Panc1 (cell line): Measurements from ENCODE around the gene CACNA1C. TPM values are rescaled to one million over a fixed set of nuclear protein-coding genes. Genes with fewer than 3 reads are reported as not detected.

ENCODE experiments used
- ATAC-seq: fragments of 200-7000 bp; cut with Tn5 transposase; 2 replicates; pipeline ENCODE4 v1.9.1; 2020; ENCODE audit warnings: mild to moderate bottlenecking, moderate library complexity
- BruUV-seq: library from RNA; stranded (reverse); fragments of 400-500 nt; replicated peaks from 2 replicates; lab custom pipeline; 2021; lab: Mats Ljungman, UMichigan
- CTCF ChIA-PET: fragments of 300-600 bp; sonication (Branson Sonifier 250); formaldehyde crosslinking; loops from one replicate; lab custom pipeline; 2022; ENCODE audit warnings: antibody characterized with exemption; lab: Charles Lee
- POLR2A ChIA-PET: fragments of 300-600 bp; sonication (Branson Sonifier 250); formaldehyde crosslinking; loops from one replicate; lab custom pipeline; 2022; ENCODE audit warnings: antibody characterized with exemption; lab: Charles Lee
- DNase-seq: peaks from one replicate; pipeline ENCODE4 v3.0.0-alpha.2; 2010; ENCODE audit warnings: low read depth, low spot score
- H3K27ac ChIP-seq: 2 replicates; pipeline ENCODE4 v1.5.1; 2011; ENCODE audit warnings: mild to moderate bottlenecking, low read length, inconsistent platforms
- H3K27me3 ChIP-seq: fragments of 200-500 bp; sonication (Bioruptor generic); 2 replicates; pipeline ENCODE4 v1.6.0; 2014; ENCODE audit warnings: low read length, inconsistent platforms; ENCODE audit not compliant: control insufficient read depth, insufficient read depth
- H3K36me3 ChIP-seq: fragments of 200-500 bp; sonication (Bioruptor generic); 2 replicates; pipeline ENCODE4 v1.5.1; 2014; ENCODE audit warnings: inconsistent platforms, mild to moderate bottlenecking, low read length, moderate library complexity; ENCODE audit not compliant: control insufficient read depth, insufficient read depth
- H3K4me1 ChIP-seq: 2 replicates; pipeline ENCODE4 v1.5.1; 2011; ENCODE audit warnings: inconsistent platforms, mild to moderate bottlenecking, low read length, moderate library complexity; ENCODE audit not compliant: control insufficient read depth, insufficient read depth
- H3K4me3 ChIP-seq, 2 experiments: 2 replicates each; pipeline ENCODE4 v1.5.1; 2011 to 2012; ENCODE audit warnings: low read depth in 2 of 2, low read length in 2 of 2, mild to moderate bottlenecking in 2 of 2, inconsistent platforms in 1 of 2, moderate library complexity in 1 of 2
- H3K9me3 ChIP-seq: fragments of 200-500 bp; sonication (Bioruptor generic); 2 replicates; pipeline ENCODE4 v1.5.1; 2014; ENCODE audit warnings: low read depth, mild to moderate bottlenecking, inconsistent platforms, low read length, moderate library complexity; ENCODE audit not compliant: control insufficient read depth, insufficient read depth
- CTCF ChIP-seq: fragments of 450-650 bp; IDR thresholded peaks from 2 replicates; pipeline ENCODE4 v1.5.1; 2017; ENCODE audit warnings: mild to moderate bottlenecking
- POLR2AphosphoS5 ChIP-seq: IDR thresholded peaks from 2 replicates; pipeline ENCODE4 v1.6.1; 2012; ENCODE audit warnings: mild to moderate bottlenecking, low read depth, low read length, moderate library complexity
- REST ChIP-seq, 2 experiments: IDR thresholded peaks; 2 replicates each; pipeline ENCODE4 v1.6.1; 2011 to 2012; ENCODE audit warnings: low read depth in 2 of 2, control low read depth in 1 of 2, low read length in 1 of 2, mild to moderate bottlenecking in 1 of 2, moderate library complexity in 1 of 2; ENCODE audit not compliant: insufficient read depth in 1 of 2
- SIN3A ChIP-seq: IDR thresholded peaks from 2 replicates; pipeline ENCODE4 v1.6.1; 2012; ENCODE audit warnings: low read depth, mild to moderate bottlenecking, low read length, moderate library complexity, borderline replicate concordance; ENCODE audit not compliant: insufficient read depth
- TCF7L2 ChIP-seq: IDR thresholded peaks from 2 replicates; pipeline ENCODE4 v1.6.1; 2011; ENCODE audit warnings: mild to moderate bottlenecking, low read depth, low read length, inconsistent platforms
- in situ Hi-C: cut with HindIII; loops from 2 replicates; pipeline ENCODE4 v1.10.0; 2016; ENCODE audit warnings: low sequenced_read_pairs, low pct_unique_long_range_greater_than_20kb
- intact Hi-C: fragments of 100-400 bp; cut with micrococcal nuclease; formaldehyde crosslinking; loops from one replicate; pipeline ENCODE4 v1.10.0; 2022; ENCODE audit not compliant: unreplicated experiment
- total RNA-seq: library from RNA; stranded (reverse); gene quantifications from one replicate; pipeline ENCODE4 v1.2.1, GENCODE V29; 2021; ENCODE audit not compliant: unreplicated experiment

Gene CACNA1C
- total RNA-seq, 1 experiment from 2014 or later, result 0.03 TPM

- POLR2A ChIA-PET, result no interaction called here
Observed at GRCh38 chr12:2198542-2198941, 145.8 kb downstream of the CACNA1C start.

GRCh38 chr12:2205996-2206395 lies 153.2 kb downstream of the CACNA1C start:
- in situ Hi-C loops (no loop called here), intact Hi-C loops (no loop called here)
- ATAC-seq (no peak), DNase-seq (no peak)
- H3K27ac ChIP-seq, result no peak overlapping the region
- no TSS peak for BruUV-seq
- no peaks in the 10 kb centered on the region for H3K9me3 ChIP-seq
- ChIA-PET CTCF (no interaction called here), POLR2A (no interaction called here)
- no peaks in the 10 kb centered on the region; the same call in none of the 2 replicates for H3K27me3 ChIP-seq
- TF ChIP-seq TCF7L2 (no peak), SIN3A (no peak), REST (IDR thresholded peaks at IDR 0.05; ENCODE audit: insufficient read depth in 1 of 2, low read depth in 2 of 2, low read length in 1 of 2) (no peak), CTCF (no peak), POLR2AphosphoS5 (no peak)
- no peaks in the 10 kb centered on the region for H3K36me3 ChIP-seq
- H3K4me3 ChIP-seq, result no peak overlapping the region
- H3K4me1 ChIP-seq, result no peaks in the 10 kb centered on the region

More at GRCh38 chr12:2198542-2198941, 145.8 kb downstream of the CACNA1C start:
- Histone ChIP-seq H3K4me1 (no peaks in the 10 kb centered on the region), H3K27ac (no peak overlapping the region), H3K36me3 (no peaks in the 10 kb centered on the region), H3K4me3 (no peak overlapping the region), H3K27me3 (no peaks in the 10 kb centered on the region), H3K9me3 (no peaks in the 10 kb centered on the region)
- TF ChIP-seq SIN3A (no peak), POLR2AphosphoS5 (no peak), REST (IDR thresholded peaks at IDR 0.05; ENCODE audit: insufficient read depth in 1 of 2, low read depth in 2 of 2, low read length in 1 of 2) (no peak), TCF7L2 (no peak), CTCF (no peak)
- ATAC-seq (no peak), DNase-seq (no peak)
- BruUV-seq, result no TSS peak
- in situ Hi-C loops (no loop called here), intact Hi-C loops (no loop called here)
- CTCF ChIA-PET, result no interaction called here
